ENCODE measurements around the gene TUBA3D.

- TF ChIP-seq JUND (CRISPR knock-in tag; IDR thresholded peaks at IDR 0.05) = no peak
- TF ChIP-seq ZZZ3 (CRISPR knock-in tag; IDR thresholded peaks at IDR 0.05; ENCODE audit: borderline replicate concordance) = no peak
Measured at GRCh38 chr2:131517106-131517831, 41.4 kb downstream of the TUBA3D start.

All from HepG2 (cell line).